Measurements from ENCODE around the gene DEUP1.
"Not testable (repeated sequence)": the region's sequence is repeated elsewhere in the genome, so short reads cannot be mapped to it uniquely, and the experiment has no call there.

The DEUP1 gene

DNA sequence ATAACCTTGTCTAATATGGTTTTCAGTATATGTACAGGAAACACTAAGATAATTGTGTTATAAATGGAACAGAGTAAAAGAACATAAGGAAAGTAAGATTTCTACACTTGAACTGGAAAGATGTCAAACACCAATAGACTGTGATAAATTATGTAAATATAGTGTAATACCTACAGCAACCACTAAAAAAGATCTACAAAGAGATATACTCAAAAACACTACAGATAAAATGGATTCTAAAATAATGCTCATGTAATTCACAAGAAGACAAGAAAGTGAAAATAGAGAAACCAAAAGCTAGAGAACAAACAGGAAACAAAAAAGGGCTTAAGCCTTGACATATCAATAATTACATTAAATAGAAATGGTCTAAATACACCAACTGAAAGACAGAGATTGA is 30.9 kb downstream of the DEUP1 start:
- DNase-seq (ENCODE audit: low spot score): no peak

- no peak for DNase-seq (ENCODE audit: low spot score)
Observed at GRCh38 chr11:93368022-93368421, 37.5 kb downstream of the DEUP1 start.

- DNase-seq (ENCODE audit: low spot score): no peak
Observed at GRCh38 chr11:93370260-93370659, 39.7 kb downstream of the DEUP1 start.

GRCh38 chr11:93389737-93390136 is 59.2 kb downstream of the DEUP1 start:
- no peak for DNase-seq (ENCODE audit: low spot score)

DNA sequence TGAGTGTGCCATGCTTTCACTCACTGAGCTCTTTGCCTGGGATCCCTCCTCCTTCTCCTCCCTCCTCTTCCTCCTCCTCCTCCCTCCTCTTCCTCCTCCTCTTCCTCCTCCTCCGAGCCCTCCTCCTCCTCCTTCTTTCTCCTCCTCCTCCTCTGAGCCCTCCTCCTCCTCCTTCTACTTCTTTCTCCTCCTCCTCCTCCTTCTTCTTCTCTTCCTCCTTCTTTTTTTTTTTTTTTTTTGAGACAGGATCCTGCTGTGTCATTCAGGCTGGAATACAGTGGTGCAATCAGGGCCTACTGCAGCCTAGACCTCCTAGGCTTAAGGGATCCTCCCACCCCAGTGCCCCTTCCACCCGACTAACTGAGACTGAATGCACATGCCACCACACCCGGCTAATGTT is 62.3 kb downstream of the DEUP1 start:
- DNase-seq (ENCODE audit: low spot score): no peak

- DNase-seq (ENCODE audit: low spot score): no peak
Observed at GRCh38 chr11:93393386-93393785, 62.8 kb downstream of the DEUP1 start.

DNA sequence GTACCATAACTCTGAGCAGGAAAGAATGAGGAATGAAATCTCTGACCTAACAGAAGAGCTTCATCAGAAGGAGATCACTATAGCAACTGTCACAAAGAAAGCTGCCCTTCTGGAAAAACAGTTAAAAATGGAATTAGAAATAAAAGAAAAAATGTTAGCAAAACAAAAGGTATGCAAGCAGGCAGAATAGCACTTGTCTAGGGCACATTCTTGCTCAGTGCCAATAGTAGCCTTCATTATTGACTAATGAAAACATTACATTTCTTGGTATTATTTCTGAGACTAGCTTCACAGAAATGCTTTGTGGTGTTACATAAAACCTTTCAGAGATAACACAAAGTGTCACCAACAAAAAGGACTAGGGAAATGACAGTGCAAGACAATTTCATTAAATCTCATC is 63.9 kb downstream of the DEUP1 start:
- DNase-seq (ENCODE audit: low spot score): no peak

DNA sequence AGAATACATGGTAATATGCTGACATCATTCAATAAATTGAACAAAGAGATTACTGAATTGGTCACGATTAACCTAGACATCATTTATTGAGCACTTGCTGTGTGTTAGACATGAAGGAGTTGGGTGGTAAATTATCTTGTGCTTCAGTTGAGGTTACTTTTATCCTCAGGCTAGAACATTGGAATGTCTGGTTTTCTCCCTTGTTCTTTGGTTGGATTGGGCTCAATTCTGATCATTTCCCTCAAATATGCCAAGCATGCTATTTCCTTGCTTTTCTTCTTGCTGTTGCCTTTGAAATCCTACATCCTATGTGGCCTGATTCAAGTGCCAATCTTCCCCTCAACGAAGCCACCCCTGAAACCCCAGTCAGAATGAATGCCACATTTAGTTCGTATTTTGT is 65.8 kb downstream of the DEUP1 start:
- DNase-seq (ENCODE audit: low spot score): peak; percentile 2

- DNase-seq (ENCODE audit: low spot score): no peak
Observed at GRCh38 chr11:93403930-93404329, 73.4 kb downstream of the DEUP1 start.

DNA sequence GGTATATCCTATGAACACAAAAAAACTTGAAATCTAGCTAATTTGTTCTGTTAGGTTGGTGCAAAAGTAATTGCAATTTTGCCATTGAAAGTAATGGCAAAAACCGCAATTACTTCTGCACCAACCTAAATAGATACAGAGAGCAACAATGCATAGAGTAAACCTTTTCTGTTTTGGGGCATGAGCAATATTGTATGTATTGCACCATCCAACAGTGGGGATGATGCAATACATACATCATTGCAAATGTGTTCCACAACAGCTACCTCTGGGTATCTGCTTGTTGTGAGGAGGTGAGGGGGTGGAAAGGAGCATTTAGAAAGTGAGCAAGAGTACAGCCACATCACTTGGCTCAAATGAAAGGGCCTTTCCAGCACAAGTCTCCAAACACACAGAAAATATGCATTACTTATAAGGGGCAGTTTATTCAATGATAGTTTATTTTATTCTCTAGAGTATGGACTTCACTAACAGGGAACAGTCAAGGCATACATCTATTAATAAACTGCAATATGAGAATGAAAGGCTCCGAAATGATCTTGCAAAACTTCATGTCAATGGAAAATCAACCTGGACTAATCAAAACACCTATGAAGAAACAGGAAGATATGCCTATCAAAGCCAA is 77.3 kb downstream of the DEUP1 start:
- DNase-seq (ENCODE audit: low spot score): no peak

- DNase-seq (ENCODE audit: low spot score): no peak
Observed at GRCh38 chr11:93410441-93410840, 79.9 kb downstream of the DEUP1 start.

- no peak for DNase-seq (ENCODE audit: low spot score)
Observed at GRCh38 chr11:93411705-93412104, 81.2 kb downstream of the DEUP1 start.

GRCh38 chr11:93432247-93432646 is 101.7 kb downstream of the DEUP1 start:
- DNase-seq (ENCODE audit: low spot score): no peak

DNA sequence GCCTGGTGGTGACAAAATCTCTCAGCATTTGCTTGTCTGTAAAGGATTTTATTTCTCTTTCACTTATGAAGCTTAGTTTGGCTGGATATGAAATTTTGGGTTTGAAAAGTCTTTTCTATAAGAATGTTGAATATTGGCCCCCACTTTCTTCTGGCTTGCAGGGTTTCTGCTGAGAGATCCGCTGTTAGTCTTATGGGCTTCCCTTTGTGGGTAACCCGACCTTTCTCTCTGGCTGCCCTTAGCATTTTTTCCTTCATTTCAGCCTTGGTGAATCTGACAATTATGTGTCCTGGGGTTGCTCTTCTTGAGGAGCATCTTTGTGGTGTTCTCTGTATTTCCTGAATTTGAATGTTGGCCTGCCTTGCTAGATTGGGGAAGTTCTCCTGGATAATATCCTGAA is 112.7 kb downstream of the DEUP1 start:
- not testable (repeated sequence) for DNase-seq (ENCODE audit: low spot score)

DNA sequence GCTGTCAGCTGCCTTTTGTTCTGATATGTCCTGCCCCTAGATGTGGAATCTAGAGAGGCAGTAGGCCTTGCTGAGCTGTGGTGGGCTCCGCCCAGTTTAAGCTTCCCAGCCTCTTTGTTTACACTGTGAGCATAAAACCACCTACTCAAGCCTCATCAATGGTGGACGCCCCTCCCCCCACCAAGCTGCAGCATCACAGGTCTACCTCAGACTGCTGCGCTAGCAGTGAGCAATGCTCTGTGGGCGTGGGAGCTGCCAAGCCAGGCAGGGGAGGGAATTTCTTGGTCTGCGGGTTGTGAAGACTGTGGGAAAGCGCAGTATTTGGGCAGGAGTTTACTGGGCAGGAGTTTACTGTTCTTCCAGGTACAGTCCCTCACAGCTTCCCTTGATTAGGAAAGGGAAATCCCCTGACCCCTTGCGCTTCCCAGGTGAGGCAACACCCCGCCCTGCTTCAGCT is 114.1 kb downstream of the DEUP1 start:
- no peak for DNase-seq (ENCODE audit: low spot score)

DNA sequence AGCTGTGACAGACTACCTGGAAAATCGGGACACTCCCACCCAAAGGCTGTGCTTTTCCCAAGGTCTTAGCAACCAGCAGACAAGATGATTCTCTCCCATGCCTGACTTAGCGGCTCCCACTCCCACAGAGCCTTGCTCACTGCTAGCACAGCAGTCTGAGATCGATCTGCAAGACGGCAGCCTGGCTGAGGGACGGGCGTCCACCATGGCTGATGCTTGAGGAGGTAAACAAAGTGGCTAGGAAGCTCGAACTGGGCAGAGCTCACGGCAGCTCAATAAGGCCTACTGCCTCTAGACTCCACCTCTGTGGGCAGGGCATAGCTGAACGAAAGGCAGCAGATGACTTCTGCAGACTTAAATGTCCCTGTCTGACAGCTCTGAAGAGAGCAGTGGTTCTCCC is 127.7 kb downstream of the DEUP1 start:
- no peak for DNase-seq (ENCODE audit: low spot score)

DNA sequence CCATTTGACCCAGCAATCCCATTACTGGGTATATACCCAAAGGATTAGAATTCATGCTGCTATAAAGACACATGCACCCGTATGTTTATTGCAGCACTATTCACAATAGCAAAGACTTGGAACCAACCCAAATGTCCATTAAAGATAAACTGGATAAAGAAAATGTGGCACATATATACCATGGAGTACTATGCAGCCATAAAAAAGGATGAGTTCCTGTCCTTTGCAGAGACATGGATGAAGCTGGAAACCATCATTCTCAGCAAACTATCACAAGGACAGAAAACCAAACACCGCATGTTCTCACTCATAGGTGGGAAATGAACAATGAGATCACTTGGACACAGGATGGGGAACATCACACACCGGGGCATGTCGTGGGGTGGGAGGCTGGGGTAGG is 133.1 kb downstream of the DEUP1 start:
- DNase-seq (ENCODE audit: low spot score): not testable (repeated sequence)

DNA sequence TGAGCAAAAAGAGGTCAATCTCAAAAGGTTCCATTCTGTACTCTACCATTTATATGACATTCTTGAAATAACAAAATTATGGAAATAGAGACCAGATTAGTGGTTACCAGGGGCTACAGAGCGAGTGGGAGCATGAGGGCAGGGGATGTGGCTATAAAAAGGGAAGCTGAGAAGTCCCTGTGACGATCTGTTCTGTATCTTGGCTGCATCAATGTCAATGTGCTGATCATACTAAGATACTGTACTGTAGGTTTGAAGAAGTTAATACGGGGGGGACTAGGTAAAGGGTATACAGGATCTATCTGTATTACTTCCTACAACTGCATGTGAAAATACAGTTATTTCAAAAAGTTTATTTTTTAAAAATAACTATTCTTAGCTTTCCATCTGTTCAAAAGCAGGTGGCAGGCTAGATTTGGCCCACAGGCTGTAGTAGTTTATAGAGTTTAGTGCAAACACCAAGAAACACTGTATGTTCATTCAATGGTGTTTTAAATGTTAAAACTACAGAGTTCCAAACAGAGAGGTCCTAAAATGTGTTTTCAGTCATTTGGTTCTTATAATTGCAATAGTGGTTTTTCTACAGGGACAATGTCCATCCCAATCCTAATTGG is 134.5 kb downstream of the DEUP1 start:
- DNase-seq (ENCODE audit: low spot score): no peak

DNA sequence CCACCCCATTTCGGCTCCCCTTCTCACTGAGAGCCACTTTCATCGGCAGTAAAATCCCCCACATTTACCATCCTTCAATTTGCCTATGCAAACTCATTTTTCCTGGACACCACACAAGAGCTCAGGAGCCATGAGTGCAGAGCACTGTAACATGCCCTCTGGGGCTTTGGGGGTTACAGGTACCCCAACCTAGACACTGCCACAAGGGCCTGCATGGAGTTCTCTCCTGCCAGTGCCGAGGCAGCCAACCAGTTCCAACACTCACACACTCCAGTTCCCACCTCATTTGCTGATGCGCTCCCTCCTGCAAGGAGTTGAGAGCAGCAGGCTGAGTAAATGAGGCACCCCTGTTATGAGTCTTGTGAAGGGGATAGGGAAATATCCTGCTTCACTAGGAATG is 136.5 kb downstream of the DEUP1 start:
- DNase-seq (ENCODE audit: low spot score): no peak

- DNase-seq (ENCODE audit: low spot score): no peak
Observed at GRCh38 chr11:93468290-93468689, 137.7 kb downstream of the DEUP1 start.

DNA sequence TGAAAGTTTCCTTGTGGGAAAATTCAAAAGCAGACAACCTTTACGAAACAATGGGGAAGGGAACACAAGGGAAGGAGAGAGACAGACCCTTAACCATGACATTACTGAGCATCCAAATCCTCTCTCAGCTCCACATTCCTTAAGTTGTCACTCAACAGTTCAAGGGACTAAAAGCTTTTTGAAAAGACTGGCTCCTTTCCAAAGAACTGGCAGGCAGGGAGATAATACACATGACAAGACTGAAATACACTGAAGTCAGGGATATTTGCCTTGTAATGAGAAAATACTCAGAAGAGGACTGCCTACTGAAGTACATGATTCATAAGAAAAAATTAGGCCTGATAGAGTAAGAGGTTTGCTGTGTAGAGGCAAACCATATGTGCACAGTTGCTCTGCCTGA is 143.6 kb downstream of the DEUP1 start:
- DNase-seq (ENCODE audit: low spot score): no peak

DNA sequence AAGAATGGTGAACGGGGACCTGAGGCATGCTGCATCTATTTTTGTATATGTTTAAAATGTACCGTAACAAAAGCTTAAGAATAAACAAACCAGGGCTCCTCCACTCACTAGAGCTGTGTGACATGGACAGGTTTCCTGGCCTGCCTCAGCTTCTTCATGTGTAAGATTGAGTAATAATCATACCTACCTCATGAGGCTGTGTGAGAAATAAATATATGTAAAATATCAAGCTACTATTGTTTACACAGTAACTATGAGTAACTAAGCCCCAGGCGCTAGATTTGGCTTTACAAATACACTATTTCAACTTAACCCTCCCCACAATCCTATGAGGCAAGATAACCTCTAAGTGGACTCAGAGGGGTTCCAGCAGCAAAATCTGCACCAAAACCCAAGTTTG is 146.3 kb downstream of the DEUP1 start:
- no peak for DNase-seq (ENCODE audit: low spot score)

DNA sequence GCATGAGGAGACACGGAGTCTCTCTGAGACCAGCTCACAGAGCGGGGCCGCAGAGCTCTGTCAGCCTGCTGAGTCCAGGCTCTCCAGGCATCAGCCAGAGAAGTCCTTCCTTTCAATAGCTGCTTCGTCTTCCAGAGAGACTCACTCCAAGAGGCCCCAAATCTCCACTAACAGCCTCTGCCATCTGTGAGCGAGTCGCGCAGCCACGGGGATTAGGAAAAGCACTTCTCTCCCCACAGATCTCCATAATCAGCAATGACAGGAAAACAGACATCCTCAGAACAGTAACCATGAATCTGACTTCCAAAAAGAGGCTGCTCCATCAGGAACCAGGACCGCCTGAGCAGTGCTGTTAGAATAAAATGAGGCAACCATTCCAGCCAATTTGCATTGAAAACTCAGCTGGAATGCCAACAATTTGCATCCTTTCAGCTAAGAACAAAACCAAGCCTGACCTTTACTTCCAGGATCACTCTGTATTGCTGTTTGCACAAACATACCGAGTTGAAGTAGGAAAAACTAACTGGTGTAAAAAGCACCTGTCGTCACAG is 147.2 kb downstream of the DEUP1 start:
- DNase-seq (ENCODE audit: low spot score): no peak

DNA sequence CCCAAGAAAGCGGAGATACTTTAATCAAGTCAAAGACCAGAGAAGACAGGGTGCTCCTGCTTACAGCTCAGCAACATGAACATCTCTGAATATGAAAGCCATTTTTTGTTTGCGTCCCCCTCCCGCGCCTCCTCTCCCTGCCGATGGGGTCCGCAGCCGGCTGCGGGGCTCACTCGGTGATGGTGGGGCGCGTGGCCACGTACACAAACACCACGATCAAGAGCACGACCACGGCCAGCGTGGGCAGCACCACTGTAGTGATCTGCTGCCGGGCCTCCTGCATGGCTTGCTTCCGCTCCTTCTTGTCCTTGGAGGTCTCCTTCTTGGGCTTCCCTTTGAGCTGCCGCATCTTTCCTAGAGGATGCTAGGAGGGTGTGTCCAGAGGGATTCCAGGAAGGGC is 148.3 kb downstream of the DEUP1 start:
- DNase-seq (ENCODE audit: low spot score): no peak
